Measurements from ENCODE around the gene LAMA3.
A peak's percentile ranks its signal among the peaks of the same experiment; 100 is the strongest.

Gene LAMA3

GRCh38 chr18:23671564-23671963 lies 17.7 kb upstream of the LAMA3 start:
- no peak for FAIRE-seq

DNA sequence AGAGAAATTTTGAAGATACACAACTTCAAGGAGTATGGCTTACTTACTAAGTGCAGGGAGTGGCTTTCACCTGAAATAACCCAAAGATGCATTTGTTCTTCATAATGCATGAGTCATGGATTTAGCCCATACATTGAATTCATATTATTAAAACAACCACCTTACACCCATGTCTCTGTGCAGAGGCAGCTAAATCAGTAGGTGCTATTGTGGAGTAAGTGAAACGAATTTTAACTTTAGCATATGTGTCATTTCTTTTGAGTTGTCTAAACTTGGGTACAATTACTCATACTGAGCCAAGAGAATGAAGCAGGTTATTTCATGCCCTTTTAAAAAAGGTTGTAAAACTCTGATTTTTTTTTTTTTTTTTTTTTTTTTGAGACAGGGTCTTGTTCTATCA lies 15.5 kb upstream of the LAMA3 start:
- no peak for FAIRE-seq

GRCh38 chr18:23675236-23675635 lies 14.0 kb upstream of the LAMA3 start:
- no peak for FAIRE-seq

DNA sequence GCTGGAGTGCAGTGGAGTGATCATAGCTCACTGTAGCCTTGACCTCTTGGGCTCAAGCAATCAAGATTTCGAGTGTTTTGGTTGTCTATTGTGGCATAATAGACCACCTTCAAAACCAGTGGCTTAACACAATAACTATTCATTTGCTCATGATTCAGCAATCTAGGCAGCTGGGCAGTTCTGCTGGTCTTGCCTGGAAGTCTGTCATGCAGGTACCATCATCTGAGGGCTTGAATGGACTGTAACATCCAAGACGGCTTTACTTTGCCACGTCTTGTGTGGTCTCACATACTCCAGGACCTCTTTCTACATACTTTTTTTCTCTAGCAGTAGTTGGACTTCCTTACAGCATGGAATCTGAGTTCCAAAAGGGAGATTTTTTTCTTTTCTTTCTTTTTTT lies 13.4 kb upstream of the LAMA3 start:
- no peak for FAIRE-seq

GRCh38 chr18:23682045-23682444 lies 7.2 kb upstream of the LAMA3 start:
- FAIRE-seq: no peak

- FAIRE-seq: no peak
These were observed 6.8 kb upstream of the LAMA3 start for GRCh38 chr18:23682472-23682871.

- FAIRE-seq: no peak
These were observed 6.1 kb upstream of the LAMA3 start for GRCh38 chr18:23683155-23683554.

DNA sequence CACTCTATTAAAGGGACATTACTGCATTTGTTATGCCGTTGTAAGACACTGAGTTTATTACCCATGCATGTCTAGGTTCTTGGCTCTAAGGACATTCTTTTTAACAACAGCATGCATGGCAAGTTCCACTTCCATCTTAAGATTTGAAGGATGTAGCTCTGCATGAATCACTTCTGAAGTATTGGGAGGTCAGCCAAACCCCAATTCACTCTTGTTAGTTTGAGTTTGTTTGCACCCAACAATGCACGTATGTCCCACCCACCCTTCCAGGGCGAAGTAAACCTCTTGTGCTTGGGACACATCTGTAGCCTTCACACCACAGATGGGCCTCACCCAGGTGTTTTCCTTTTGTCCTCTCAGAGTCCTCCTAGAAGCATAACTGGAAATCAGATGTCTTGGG lies 5.6 kb upstream of the LAMA3 start:
- no peak for FAIRE-seq

- no peak for FAIRE-seq
These were observed 4.6 kb upstream of the LAMA3 start for GRCh38 chr18:23684515-23685197.

DNA sequence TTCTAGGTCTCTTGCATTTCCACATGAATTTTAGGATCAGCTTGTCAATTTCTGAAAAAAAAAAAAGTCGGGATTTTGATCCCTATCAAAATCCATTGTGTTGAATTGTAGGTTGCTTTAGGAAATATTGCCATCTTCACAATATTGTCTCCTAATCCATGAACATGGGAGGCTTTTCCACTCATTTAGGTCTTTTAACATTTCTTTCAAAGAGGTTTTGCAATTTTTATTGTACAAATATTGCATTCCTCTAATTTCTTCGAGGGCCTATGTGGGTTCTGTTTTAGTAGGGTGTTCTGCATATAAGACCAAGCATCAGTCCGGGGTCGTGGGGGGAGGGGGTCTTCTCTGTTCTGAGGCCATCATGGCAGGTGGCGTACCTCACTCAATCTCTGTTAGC lies 725 bp upstream of the LAMA3 start:
- no peak for FAIRE-seq

DNA sequence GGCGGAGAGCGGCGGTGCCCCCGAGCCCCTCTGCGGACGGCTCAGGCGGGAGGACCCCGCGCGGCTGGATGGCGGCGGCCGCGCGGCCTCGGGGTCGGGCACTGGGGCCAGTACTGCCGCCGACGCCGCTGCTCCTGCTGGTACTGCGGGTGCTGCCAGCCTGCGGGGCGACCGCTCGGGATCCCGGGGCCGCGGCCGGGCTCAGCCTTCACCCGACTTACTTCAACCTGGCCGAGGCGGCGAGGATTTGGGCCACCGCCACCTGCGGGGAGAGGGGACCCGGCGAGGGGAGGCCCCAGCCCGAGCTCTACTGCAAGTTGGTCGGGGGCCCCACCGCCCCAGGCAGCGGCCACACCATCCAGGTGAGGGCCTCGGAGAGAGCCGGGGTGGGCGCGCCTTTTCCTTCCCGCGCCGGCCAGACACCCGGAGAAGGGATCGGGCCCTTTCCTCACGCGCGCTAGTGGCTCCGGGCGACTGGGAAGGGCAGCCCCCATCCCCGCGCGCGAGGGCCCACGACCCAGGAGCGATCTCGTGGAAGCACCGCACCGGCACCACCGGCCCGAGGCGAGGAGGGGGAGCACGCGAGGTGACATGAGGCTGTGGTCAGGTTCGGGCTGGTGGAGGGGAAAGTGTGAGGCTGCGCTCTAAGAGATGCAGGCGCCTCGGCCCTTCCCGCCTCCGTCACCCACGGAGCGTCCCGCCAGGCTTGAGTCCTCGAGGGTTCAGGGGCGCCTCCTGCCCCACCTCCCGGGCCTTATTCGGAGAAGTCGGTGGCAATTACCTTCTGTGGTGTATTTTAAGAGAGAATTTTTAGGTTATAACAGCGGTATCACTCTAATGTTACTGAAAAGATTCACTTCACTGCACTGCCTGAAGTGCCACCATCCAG lies 607 bp downstream of the LAMA3 start:
- no peak for FAIRE-seq

DNA sequence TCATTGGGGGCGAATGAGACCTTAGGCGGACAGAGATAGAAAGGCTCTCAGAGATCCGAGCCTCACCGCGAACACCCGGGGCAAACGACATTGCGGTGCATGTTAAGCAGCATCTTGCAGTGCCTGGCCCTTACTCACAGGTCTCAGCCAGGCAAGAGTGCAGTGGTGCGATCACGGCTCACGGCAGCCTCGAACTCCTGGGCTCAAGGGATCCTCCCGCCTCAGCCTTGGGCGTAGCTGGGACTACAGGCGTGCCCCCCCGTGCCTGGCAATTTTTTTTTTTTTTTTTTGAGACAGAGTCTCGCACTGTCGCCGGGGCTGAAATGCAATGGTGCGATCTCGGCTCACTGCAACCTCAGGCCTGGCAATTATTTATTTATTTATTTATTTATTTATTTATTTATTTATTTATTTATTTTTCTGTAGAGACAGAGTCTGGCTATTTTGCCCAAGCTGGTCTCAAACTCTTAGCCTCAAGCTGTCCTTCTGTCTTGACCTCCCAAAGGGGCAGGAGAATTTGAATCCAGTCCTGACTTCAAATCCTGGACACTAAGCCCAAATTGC lies 1.3 kb downstream of the LAMA3 start:
- FAIRE-seq: no peak

GRCh38 chr18:23693846-23694245 lies 4.6 kb downstream of the LAMA3 start:
- no peak for FAIRE-seq

GRCh38 chr18:23694637-23695430 lies 5.6 kb downstream of the LAMA3 start:
- FAIRE-seq: no peak

- FAIRE-seq: no peak
These were observed 11.8 kb downstream of the LAMA3 start for GRCh38 chr18:23701017-23701416.

GRCh38 chr18:23701544-23702064 lies 12.4 kb downstream of the LAMA3 start:
- no peak for FAIRE-seq

GRCh38 chr18:23702606-23703005 lies 13.4 kb downstream of the LAMA3 start:
- no peak for FAIRE-seq

- FAIRE-seq: peak; percentile 34
These were observed 14.1 kb downstream of the LAMA3 start for GRCh38 chr18:23703057-23703986.

- FAIRE-seq: no peak
These were observed 14.7 kb downstream of the LAMA3 start for GRCh38 chr18:23703987-23704384.

DNA sequence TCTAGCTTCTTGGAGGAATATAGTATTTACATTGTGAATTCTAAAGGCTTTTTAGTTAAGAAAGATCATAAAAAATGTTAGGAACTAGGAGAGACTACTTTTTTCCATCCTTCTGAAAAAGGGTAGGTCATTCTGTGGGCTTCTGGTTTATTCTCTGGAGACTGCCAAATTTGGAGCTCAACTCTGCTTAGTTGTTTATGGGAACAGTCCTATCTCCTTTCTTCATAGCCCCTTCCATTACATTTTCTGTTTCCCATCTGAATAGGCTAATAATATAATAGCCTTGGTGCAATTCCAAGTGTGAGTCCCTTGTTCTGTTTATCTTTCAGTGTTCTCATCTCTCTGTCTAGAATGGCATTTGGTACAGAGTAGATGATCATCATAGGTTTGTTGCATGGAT lies 15.6 kb downstream of the LAMA3 start:
- no peak for FAIRE-seq

DNA sequence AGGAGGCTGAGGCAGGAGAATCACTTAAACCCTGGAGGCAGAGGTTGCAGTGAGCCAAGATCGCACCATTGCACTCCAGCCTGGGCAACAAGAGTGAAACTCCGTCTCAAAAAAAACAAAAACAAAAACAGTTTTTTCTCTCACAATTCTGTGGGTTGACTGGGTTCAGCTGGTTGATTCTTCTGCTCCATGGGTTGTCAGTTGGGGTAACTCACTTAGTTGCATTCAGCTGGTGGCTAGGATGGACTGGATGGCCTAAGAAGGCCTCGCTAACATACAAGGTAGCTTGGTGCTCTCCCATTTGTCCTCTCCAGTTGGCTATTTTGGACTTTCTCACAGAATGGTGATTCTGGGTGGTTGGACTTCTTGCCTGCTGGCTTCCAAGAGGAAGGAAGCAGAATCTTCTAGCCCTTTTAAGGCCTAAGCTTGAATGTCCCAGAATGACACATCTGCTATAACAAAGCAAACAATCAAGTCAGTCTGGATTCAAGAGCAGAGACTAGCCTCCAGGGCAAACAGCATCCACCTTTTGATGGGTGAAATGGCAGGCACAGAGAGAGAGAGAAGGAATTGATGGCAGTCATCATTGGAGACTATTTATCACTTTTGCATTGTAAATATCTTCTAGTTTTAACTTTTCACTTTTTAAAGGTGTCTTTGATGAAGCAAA lies 17.9 kb downstream of the LAMA3 start:
- FAIRE-seq: no peak
